HG03196 (cell line): Measurements from ENCODE around the gene PHF1.

Experiments used
- ATAC-seq: cut with Tn5 transposase; IDR thresholded peaks from one replicate; pipeline ENCODE4 v1.9.1; 2021; ENCODE audit not compliant: unreplicated experiment

The PHF1 gene

DNA sequence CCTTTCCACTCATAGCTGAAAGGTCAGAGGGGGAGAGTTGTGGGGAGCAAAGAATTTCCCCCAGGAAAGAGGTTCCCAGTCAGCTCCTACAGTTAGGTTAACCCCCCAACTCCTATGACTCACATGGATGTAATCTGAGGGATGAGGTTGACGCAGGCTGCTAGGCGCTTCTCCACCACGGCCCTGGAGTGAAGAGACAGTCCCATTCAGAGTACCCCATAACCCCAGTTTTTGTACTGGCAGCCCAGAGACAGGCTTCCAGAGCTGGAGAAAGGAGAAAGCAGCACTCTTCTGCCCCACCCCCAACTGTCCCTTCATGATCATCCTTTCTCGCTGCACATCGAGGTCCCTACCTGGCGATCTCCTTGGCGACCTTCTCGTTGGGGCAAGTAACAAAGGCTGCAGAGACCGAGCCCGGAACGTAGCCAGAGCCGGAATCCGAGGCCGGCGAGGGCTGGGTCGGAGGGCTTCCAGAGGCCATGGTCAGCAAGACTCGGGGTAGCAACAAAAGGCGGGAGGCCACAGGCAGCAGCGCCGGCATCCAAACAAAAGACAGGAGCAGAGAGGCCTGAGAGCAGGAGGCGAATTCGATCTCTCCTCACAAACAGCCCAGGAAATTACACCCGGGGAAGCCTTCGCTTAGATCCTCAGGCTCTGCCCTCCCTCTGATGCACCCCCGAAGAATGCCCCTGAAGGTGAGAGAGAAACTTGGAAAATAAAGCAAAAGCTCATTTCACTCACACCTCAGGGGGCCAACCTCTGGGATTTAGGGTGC lies 6.5 kb downstream of the PHF1 start:
- no peak for ATAC-seq

DNA sequence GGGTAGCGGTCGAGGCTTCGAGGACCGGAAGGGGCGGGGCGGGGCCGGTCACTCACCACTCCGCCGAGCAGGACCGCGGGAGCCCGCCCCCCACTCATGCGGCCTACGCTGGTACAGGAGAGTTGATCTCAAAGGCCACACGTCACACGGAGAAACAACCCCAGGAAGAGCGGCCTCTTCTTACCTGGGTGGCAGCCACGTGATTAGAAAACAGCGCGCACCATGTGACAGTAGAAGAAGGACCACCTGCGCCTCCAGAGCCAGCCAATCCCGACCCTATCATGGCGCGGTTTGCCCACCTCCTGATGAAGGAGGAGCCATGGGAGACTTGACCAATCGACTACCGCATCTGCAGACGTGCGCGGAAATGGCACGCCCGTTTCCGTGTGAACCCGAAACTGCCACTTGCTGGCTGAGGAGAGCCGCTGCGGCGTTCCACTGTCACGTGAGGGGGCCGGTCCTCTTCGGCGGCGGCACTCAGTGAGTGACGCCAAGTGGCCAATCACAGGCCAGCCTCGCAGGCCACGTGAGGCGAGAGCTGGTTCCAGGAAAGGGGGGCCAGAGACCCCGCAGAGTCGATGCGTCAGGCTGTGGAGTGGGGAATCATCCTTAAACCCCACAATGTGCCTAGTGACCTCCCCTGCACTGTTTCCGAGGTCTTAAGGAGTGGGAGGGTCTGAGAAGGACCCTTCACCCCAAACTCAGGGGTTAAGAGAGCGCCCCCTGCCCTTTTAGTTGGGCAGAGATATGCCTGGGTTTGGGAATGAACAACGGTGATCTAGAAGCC lies 7.3 kb downstream of the PHF1 start, which contains the start of gene CUTA:
Gene CUTA (minus strand): TSS at position 205 of the 787 bp plus-strand sequence. CDS start 107 bp downstream, at position 98.
- peak; percentile 84 for ATAC-seq

DNA sequence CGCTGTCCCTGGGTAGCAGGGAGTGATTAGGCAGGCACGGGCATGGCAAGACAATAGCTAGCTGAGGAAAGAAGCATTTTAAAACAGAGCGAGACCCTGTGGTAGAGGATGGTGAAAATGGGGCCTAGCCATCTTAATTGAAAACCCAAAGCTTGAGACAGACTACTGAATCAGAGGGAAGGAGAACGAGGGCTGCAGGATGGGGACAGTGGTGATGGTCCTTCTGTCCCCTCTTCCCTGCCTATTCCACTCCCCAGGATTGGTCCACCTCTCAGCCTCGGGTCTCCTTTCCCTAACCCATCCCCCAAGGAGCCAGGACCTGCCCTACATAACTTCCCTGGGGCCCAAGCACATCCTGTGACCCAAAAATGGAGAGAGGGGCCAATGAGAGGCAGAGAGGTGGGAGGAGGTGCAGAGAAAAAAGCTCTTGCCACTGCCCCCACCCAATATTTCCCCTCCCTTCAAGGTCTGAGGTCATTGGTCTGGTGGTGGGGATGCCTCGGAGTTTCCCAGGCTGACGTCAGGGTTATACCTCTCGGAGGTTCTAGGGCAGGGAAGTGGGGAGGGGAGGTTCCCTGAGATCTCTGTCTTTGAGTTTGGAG lies 8.0 kb downstream of the PHF1 start:
- no peak for ATAC-seq

DNA sequence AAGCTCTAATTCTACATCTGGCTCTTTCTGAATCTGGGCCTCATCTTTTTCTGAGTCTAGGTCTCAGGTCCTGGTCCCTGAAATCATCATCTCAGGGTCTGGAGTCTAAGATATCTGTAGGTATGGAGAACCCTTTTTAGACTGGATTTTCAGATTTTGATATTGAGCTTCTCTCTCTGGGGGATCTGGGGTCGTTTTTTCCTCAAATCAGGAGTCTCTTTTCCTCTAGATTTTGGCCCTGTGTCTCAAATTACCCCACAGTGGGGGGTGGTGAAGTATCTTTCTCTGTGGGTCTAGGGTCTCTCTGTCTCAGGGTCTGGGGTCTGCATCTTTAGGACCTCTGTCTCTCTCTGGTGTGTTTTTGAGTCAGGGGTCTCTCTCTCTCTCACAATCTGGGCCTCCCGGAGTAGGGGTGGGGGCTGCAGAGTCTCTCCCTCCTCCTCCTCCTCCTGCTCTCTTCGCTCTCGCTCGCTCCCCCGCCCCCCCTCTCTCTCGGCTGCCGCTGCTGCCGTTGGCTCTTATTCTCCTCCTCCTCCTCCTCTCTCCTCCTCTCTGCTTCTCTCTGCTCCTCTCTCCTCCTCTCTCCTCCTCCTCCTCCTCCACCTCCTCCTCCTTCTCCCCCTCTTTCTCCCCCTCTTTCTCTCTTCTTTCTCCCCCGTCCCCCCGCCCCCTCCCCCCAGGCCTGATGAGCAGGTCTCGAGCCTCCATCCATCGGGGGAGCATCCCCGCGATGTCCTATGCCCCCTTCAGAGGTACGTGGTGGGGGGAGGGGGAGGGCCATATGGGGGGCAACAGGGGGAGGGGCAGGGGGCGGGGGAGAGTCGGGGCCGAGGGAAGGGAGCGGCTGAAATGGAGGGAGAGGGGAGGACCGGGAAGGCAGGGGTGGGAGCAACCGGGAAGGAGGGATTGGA lies 9.0 kb downstream of the PHF1 start, which contains the start of gene SYNGAP1:
Gene SYNGAP1 (plus strand): TSS at position 486 of the 911 bp plus-strand sequence. CDS start 200 bp downstream, at position 686.
- ATAC-seq = no peak

DNA sequence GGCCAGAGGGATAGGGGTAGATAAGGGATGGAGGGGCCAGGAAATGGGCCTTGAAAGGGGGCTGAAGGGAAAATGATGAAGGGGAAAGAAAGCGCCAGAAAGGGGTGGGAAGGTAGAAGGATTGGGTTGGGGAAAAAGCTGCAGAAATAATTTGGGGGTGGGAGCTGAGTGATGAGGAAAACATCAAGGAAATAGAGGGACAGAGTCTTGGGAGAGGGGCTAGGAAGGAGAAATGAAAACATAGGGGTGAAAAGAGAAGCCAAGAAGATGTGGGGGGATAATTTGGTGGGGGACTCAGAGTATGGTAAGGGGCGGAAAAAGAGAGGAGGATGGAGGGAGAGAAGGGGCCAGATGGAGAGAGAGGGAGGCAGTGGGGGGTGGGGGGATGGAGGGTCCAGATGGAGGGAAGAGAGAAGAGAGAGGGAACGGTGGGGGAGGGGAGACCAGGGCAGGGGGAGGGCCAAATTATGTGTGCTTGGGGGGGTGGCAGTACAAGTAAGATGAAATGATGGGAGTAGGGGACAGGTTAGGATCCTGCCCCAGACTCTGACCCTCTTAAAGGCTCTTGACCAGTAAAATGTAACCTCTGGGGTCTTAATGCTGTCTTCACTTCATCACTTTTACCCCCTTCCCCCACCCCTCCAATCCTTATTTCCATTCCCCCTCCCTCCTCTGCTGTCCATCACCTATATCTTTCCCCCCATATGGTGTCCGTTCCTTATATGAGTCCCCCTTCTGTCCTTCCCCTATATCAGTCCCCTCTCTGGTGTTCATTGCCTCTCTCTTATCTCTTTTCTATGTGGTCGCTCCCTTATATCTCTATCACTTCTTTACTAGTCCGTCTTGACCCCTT lies 9.9 kb downstream of the PHF1 start:
- no peak for ATAC-seq

DNA sequence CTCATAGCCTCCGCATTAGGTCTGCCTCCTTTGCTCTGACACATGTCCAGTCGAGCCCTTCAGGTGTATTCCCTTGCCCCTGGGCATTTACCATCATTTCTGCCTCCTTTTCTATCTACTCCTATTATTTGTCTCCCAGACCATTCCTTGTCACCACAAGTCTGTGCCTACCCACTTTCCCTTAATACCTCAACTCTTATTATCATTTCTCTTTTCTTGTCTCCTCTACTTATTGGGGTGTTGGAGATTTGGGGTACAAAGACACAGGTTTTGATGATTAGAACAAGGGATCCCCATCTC lies 10.5 kb downstream of the PHF1 start:
- no peak for ATAC-seq

DNA sequence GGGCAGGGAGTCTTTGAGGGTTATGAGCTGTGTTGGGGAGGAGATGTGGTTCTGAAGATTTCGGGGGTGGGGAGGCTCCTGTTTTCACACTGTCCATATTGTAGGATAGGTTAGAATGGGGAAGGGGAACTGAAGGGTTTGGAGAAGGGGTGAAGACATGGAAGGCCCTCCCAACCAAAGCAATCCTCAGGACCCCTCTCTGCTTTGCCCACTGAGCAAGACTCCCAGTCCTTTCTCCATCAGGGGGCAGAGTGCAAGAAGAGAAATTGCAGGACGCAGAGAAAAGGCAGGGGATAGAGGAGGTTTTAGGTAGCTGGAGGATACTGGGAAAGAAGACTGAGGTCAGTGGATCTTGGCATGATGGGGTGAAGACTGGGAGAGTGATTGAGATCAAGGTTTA lies 13.0 kb downstream of the PHF1 start:
- no peak for ATAC-seq

DNA sequence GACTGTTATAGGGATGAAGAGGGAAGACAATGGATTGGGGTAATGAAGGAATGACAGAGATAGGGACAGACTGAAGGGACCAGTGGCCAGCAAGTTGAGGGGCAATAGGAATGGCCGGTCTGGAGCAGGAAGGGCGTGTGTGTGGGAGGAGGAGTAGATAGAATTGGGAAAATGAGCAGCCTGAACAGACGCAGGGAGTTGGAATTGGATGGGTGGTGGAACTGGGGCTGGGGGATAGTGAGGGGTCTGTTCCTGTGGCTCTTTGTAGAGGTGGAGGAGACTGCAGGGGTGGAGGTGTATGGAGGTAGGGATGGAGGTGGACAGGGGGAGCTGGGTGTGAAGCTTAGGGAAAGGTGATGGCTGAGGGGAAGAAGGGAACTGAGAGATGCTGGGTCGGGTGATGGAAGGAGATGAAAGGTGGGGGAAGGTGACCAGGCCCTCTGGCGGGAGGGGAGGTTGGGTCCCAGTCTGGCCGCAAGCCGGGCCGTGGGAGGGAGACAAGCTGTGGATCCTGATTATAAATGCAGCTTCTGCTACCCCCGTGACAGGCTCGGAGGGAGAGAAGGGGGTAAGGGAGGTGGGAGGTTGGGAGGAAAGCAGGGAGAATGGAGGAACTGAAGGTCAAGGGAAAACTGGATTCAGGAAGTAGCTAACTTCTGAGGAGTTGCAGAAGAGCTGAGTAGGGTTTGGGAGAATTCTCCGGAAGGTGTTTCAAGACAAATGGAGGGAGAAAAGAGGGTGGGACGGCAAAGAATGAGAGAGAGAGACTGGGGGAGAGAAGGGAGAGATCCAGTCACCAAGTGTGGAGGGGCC lies 14.2 kb downstream of the PHF1 start:
- no peak for ATAC-seq

DNA sequence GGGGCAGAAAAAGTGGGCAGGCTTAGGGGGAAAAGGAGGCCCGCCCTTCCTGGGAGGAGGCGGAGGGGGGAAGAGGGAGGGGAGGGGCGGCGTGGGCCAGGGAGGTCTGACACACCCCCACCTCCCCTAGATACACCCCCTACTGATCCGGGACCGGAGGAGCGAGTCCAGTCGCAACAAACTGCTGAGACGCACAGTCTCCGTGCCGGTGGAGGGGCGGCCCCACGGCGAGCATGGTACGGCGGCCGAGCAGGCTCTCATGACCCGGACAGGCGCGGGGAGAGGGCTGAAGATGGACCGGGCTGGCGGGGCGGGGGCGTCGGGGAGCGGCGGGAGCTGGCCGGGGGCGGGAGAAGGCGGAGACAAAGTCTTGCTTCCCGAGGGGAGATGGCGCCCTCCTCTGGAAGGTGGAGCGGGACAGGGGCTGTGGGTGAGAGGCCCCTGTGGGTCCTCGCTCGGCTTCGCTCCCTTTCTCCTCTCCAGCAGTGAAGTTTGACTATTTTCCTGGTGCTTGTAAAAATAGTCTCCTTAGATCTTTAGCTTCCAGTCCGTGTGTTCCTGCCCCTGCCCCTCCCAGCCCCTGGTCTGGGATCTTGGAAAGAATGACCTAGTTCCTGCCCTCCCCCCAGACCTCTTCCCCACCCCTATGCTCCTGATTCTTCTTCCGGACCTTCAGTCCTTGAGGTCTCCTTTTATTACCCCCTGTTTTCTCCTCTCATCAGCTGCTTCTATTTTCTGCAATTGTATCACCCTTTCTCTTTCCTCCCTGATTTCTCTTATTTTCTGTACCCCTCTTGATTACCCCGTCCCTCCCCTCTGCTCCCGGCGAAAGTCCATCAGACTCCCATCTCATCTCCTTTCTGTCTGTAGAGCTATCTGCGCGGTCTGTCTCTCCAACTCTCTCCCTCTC lies 15.1 kb downstream of the PHF1 start:
- peak; percentile 52 for ATAC-seq

DNA sequence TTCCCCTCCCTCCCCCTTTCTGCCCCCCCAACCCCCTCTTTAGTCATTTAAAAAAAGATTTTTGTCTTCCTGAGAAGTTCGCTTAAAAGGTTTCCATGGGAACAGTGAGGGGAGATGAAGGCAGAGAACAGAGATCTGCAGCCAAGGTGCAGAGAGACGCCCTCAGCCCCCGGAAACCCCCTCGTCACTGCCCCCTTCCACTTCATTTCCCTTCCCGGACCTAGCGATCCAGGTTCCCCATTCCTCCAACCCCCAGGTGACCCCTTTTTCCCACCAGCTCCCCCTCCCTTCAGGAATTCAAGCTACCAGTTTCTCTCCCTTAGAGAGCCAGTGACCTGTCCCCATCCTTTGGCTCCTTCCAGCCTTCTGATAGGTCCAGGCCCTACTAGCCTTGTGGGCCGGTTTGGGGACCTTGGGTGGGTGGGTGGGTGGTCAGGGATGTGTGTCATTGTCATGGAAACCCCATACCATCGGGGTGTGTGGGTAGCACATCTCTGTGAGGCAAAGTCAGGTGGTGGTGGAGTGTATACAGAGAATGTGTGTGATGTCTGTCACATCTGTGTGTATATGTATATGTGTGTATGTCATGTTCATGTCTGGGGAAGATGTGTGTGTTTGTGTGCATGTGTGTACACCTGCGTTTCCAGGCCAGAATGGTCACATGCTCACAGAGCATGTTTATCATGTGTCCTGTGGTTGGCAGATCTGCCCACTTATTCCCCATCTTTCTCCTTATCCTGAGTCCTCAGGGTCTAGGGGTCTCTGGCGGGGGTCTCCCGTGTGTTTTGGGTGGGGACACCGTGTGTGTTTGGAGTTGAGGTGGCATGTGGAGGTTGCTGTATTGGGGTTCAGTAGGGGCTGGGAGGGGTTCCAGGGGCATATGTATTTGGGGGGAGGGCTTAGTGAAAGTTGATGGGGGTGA lies 16.0 kb downstream of the PHF1 start:
- ATAC-seq = no peak

DNA sequence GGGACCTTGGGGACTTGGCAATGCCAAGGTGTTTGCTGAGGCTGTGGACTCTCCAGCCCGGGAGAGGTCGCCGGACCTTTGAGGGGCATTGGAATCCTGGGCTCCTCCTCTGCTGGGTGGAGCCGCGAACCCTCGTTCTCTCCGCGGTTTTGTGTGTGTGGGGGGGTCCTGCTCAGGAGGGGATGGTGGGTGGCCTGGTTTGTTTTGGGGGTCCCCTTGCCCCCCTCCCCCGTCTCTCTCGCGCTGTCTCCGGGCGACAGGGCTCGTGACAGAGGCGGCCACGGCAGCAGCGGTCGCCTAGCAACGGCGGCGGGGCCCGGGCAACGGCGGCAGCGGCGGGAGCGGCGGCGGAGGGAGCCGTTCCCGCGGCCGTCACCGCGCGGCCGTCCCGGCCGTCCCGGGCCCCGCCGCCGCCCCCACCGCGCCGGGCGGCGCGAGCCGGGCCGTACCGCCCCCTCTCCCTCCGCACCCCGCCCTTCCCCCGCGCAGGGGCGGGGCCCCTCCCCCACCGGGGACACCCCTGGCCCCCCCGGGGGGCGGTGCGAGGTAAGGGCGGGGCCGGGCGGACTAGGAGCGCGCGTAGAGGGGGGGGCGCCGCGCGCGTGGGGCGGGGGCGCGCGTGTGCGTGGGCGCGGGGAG lies 16.9 kb downstream of the PHF1 start:
- no peak for ATAC-seq

DNA sequence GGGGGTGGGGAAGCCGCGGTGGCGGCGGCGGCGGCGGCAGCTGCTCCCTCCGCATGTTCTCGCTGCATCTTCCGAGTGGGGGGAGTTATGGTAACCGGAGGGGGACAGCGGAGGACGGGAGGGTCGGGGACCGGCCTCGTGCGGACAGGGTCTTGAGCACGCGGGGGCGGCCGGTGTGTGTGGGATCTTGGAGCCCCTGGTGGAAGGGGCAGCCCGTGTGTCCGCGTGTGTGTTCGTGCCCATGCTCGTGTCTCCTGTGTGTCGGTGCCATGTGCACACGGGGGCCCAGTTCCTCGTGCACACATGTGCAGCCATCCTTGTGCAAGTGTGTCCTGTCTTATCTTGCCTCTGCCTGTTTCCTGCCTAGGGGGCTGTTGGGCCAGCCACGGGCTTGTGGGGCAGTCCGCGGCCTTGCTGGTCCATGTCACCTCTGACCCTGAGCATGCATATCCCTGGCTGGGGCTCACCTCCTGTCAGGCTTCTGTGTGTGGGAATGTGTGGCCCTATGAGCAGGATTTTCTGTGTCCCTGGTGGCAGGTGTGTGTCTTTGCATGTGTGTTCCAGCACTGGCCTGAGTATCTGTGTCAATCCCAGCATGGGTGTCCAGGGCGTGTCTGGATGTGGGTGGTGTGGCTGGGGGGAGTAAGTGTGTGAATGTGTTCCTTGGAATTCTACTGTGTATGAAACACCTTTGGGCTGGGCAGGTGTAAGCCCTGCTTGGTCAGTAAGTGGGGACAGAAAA lies 17.6 kb downstream of the PHF1 start:
- ATAC-seq = no peak

DNA sequence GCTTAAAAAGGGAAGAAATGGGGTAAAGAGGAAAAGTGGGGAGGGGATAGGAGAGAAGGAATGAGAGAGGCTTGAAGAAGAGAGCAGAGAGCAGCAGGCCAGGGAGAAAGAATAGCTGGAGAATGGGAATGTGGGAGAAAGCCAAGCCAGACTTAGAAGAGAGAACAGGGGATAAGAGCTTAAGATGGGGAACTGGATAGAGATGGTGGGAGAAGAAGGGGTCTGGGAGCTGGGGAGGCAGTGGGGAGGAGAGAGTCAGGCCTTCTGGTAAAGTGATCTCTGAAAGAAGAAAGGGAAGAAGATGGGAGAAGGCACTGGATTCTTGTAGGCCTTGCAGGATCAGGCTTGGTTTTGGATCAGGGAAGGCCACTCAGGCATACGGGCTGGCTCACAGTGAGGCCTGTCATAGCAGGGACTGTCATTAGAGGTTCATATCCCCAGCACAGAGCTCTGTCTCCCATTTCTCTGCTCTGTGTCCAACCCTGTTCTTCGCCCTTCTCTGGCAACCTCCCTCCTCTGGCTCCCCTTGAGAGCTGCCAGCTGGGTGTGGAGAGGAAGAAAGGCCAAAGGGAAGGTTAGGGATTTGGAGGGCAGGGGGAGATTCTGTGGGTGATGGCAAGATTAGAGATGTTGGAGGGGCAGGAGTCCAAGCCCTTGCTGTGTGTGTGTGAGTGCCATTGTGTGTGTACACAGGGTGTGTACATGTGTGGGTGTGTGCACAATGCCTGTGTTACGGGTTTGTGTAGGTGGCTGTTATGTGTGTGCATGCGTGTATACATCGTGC lies 18.3 kb downstream of the PHF1 start:
- ATAC-seq = no peak

DNA sequence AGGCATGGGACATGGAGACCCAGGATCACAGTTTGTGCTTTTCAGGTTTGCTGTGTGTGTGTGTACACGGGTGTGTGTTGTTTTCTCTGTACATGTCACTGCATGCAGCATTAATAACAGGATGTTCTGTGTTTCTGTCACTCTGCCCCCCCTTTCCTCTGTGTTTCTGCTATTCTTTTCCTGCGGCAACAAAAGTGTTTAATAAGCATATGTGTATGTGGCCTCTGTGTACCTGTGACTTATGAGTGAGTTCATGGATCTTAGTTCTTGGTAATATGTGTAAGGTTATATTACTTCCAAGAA lies 18.9 kb downstream of the PHF1 start:
- no peak for ATAC-seq

DNA sequence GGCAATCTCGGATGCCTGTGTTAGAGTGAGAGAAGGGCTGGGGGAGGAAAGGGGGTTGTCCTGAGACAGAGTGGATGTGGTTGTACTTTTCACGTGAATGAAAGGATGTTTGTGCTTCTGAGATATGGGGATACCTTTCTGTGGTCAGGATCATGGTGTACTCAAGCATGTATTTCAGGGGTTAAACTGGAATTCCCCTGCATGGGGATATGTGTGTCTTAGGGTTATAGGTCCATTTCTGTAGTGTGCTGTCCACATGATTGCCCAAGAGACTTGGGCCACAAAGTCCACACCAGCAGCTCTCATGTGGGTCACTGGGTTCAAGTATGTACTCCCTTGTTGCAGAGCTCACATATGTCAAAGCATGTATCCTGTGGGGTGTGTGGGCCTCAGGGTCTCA lies 19.5 kb downstream of the PHF1 start:
- ATAC-seq = no peak
